ENCODE results near the gene GFPT1. TPM values are rescaled to one million over a fixed set of nuclear protein-coding genes. Genes with fewer than 3 reads are reported as not detected.

GFPT1 gene
- total RNA-seq, 5 donors from 2014 or later (not counting 1 experiment from before 2014, with no cell fraction given), result 14.9 to 22.1 (median 19.8) TPM

DNA sequence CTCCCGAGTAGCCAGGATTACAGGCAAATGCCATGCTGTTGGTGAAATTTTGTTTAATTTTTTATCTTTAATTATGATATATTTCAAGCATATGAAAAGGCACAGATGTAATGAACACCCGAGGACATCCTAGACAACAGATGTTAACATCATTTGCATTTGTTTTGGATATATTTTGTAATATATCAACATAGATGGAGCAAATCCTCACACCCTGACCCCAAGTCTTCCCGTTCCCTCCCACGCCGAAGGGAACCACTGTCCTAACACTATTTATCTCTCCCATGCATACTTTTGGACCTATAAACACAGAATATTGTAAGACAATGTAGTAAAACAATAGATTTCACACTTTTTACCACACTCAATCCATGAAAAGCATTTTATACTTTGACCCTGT, 99.5 kb downstream of the GFPT1 start:
- H3K27ac Mint-ChIP-seq, result no peak overlapping the region

GRCh38 chr2:69285379-69285894, 101.6 kb downstream of the GFPT1 start:
- Histone ChIP-seq H3K27ac (ENCODE audit: low read length) (no peak overlapping the region), H3K4me3 (ENCODE audit: control insufficient read depth in 1 of 2, extremely low read depth in 1 of 2, low read length in 1 of 2) (no peak overlapping the region), H3K9me3 (no peaks in the 10 kb centered on the region), H3K27me3 (replicated peaks in 1 of 2; ENCODE audit: control insufficient read depth in 2 of 2, extremely low read depth in 1 of 2, insufficient read depth in 2 of 2, low read length in 1 of 2) (peaks cover 2 to 3% of the 10 kb centered on the region in 2 experiments), H3K36me3 (ENCODE audit: control insufficient read depth in 2 of 2, extremely low read depth in 1 of 2, insufficient read depth in 1 of 2, low read length in 1 of 2) (no peaks in the 10 kb centered on the region), H3K4me1 (ENCODE audit: control insufficient read depth in 1 of 2, extremely low read depth in 1 of 2, insufficient read depth in 2 of 2, low read length in 2 of 2) (no peaks in the 10 kb centered on the region)
- POLR2A ChIA-PET, result no interaction called here
- Mint-ChIP-seq H3K4me3 (no peak overlapping the region), H3K9me3 (no peaks in the 10 kb centered on the region), H3K36me3 (no peaks in the 10 kb centered on the region), H3K27me3 (peaks cover 0 to 2% of the 10 kb centered on the region in 2 donors), H3K27ac (no peak overlapping the region), H3K4me1 (no peaks in the 10 kb centered on the region)
- WGBS (ENCODE audit: insufficient coverage), result 75% methylated on average over 2 of the region's 3 CpGs
- DNase-seq, result no peak
- ATAC-seq (replicated peaks in 1 of 4), result no peak
- CTCF ChIA-PET, result no interaction called here

More for the DNA sequence above, 99.5 kb downstream of the GFPT1 start:
- no peaks in the 10 kb centered on the region for H3K9me3 Mint-ChIP-seq
- H3K27me3 ChIP-seq (replicated peaks in 1 of 2; ENCODE audit: control insufficient read depth in 2 of 2, extremely low read depth in 1 of 2, insufficient read depth in 2 of 2, low read length in 1 of 2), result peaks cover 0 to 6% of the 10 kb centered on the region in 2 experiments
- DNase-seq (no peak), ATAC-seq (replicated peaks in 1 of 4) (no peak)
- ChIA-PET CTCF (interaction anchor here in 1 of 2 donors (0.7 kb wide), 1 partner anchor 16 kb away, joined by 3 read pairs; no protein-coding TSS in a partner anchor), POLR2A (no interaction called here)
- H3K4me3 Mint-ChIP-seq, result no peak overlapping the region
- peaks cover 0 to 7% of the 10 kb centered on the region in 2 donors for H3K27me3 Mint-ChIP-seq
- no peaks in the 10 kb centered on the region for H3K4me1 Mint-ChIP-seq
- H3K4me1 ChIP-seq (ENCODE audit: control insufficient read depth in 1 of 2, extremely low read depth in 1 of 2, insufficient read depth in 2 of 2, low read length in 2 of 2), result no peaks in the 10 kb centered on the region
- H3K36me3 Mint-ChIP-seq, result no peaks in the 10 kb centered on the region
- no peaks in the 10 kb centered on the region for H3K9me3 ChIP-seq
- no peak overlapping the region for H3K4me3 ChIP-seq (ENCODE audit: control insufficient read depth in 1 of 2, extremely low read depth in 1 of 2, low read length in 1 of 2)
- H3K27ac ChIP-seq (ENCODE audit: low read length), result no peak overlapping the region
- H3K36me3 ChIP-seq (ENCODE audit: control insufficient read depth in 2 of 2, extremely low read depth in 1 of 2, insufficient read depth in 1 of 2, low read length in 1 of 2), result no peaks in the 10 kb centered on the region
- no CpG with 5 or more reads among the region's 5 CpGs for WGBS (ENCODE audit: insufficient coverage)

GRCh38 chr2:69280796-69281412, 106.1 kb downstream of the GFPT1 start:
- Histone ChIP-seq H3K36me3 (ENCODE audit: control insufficient read depth in 2 of 2, extremely low read depth in 1 of 2, insufficient read depth in 1 of 2, low read length in 1 of 2) (no peaks in the 10 kb centered on the region), H3K27me3 (replicated peaks in 1 of 2; ENCODE audit: control insufficient read depth in 2 of 2, extremely low read depth in 1 of 2, insufficient read depth in 2 of 2, low read length in 1 of 2) (peaks cover 0 to 2% of the 10 kb centered on the region in 2 experiments), H3K4me1 (ENCODE audit: control insufficient read depth in 1 of 2, extremely low read depth in 1 of 2, insufficient read depth in 2 of 2, low read length in 2 of 2) (no peaks in the 10 kb centered on the region), H3K27ac (ENCODE audit: low read length) (no peak overlapping the region), H3K4me3 (ENCODE audit: control insufficient read depth in 1 of 2, extremely low read depth in 1 of 2, low read length in 1 of 2) (no peak overlapping the region), H3K9me3 (no peaks in the 10 kb centered on the region)
- Mint-ChIP-seq H3K27ac (no peak overlapping the region), H3K9me3 (no peaks in the 10 kb centered on the region), H3K27me3 (peaks cover 6 to 19% of the 10 kb centered on the region in 2 donors), H3K36me3 (no peaks in the 10 kb centered on the region), H3K4me3 (no peak overlapping the region), H3K4me1 (no peaks in the 10 kb centered on the region)
- ChIA-PET CTCF (no interaction called here), POLR2A (no interaction called here)
- no peak for DNase-seq
- 80% methylated on average over 1 of the region's 4 CpGs for WGBS (ENCODE audit: insufficient coverage)
- ATAC-seq (replicated peaks in 1 of 4), result no peak

- H3K4me3 Mint-ChIP-seq, result no peak overlapping the region
- DNase-seq (no peak), ATAC-seq (replicated peaks in 1 of 4) (no peak)
- no peak overlapping the region for H3K27ac ChIP-seq (ENCODE audit: low read length)
- no peaks in the 10 kb centered on the region for H3K9me3 Mint-ChIP-seq
- H3K36me3 ChIP-seq (ENCODE audit: control insufficient read depth in 2 of 2, extremely low read depth in 1 of 2, insufficient read depth in 1 of 2, low read length in 1 of 2), result no peaks in the 10 kb centered on the region
- H3K4me1 ChIP-seq (ENCODE audit: control insufficient read depth in 1 of 2, extremely low read depth in 1 of 2, insufficient read depth in 2 of 2, low read length in 2 of 2), result no peaks in the 10 kb centered on the region
- ChIA-PET CTCF (no interaction called here), POLR2A (no interaction called here)
- no peaks in the 10 kb centered on the region for H3K36me3 Mint-ChIP-seq
- H3K9me3 ChIP-seq, result no peaks in the 10 kb centered on the region
- H3K27me3 Mint-ChIP-seq, result peaks cover 14 to 27% of the 10 kb centered on the region in 2 donors
- no peak overlapping the region for H3K27ac Mint-ChIP-seq
- H3K4me1 Mint-ChIP-seq, result no peaks in the 10 kb centered on the region
- no peak overlapping the region for H3K4me3 ChIP-seq (ENCODE audit: control insufficient read depth in 1 of 2, extremely low read depth in 1 of 2, low read length in 1 of 2)
- 95% methylated on average over 3 of the region's 9 CpGs for WGBS (ENCODE audit: insufficient coverage)
- H3K27me3 ChIP-seq (replicated peaks in 1 of 2; ENCODE audit: control insufficient read depth in 2 of 2, extremely low read depth in 1 of 2, insufficient read depth in 2 of 2, low read length in 1 of 2), result peaks cover 0 to 2% of the 10 kb centered on the region in 2 experiments
Observed at GRCh38 chr2:69279931-69280681, 106.9 kb downstream of the GFPT1 start.

- CTCF ChIA-PET, result no interaction called here
- Histone ChIP-seq H3K4me1 (ENCODE audit: control insufficient read depth in 1 of 2, extremely low read depth in 1 of 2, insufficient read depth in 2 of 2, low read length in 2 of 2) (no peaks in the 10 kb centered on the region), H3K36me3 (ENCODE audit: control insufficient read depth in 2 of 2, extremely low read depth in 1 of 2, insufficient read depth in 1 of 2, low read length in 1 of 2) (no peaks in the 10 kb centered on the region), H3K27me3 (replicated peaks in 1 of 2; ENCODE audit: control insufficient read depth in 2 of 2, extremely low read depth in 1 of 2, insufficient read depth in 2 of 2, low read length in 1 of 2) (peaks cover 0 to 2% of the 10 kb centered on the region in 2 experiments), H3K27ac (ENCODE audit: low read length) (no peak overlapping the region), H3K9me3 (no peaks in the 10 kb centered on the region), H3K4me3 (ENCODE audit: control insufficient read depth in 1 of 2, extremely low read depth in 1 of 2, low read length in 1 of 2) (no peak overlapping the region)
- WGBS (ENCODE audit: insufficient coverage), result no CpG with 5 or more reads among the region's 2 CpGs
- no peak for ATAC-seq (replicated peaks in 1 of 4)
- POLR2A ChIA-PET, result no interaction called here
- Mint-ChIP-seq H3K4me1 (no peaks in the 10 kb centered on the region), H3K4me3 (no peak overlapping the region), H3K36me3 (no peaks in the 10 kb centered on the region), H3K27ac (no peak overlapping the region), H3K27me3 (peaks cover 18 to 32% of the 10 kb centered on the region in 2 donors), H3K9me3 (no peaks in the 10 kb centered on the region)
- no peak for DNase-seq
Observed at GRCh38 chr2:69279211-69279610, 107.8 kb downstream of the GFPT1 start.

- Mint-ChIP-seq H3K27ac (no peak overlapping the region), H3K9me3 (no peaks in the 10 kb centered on the region), H3K36me3 (no peaks in the 10 kb centered on the region), H3K4me3 (no peak overlapping the region), H3K4me1 (no peaks in the 10 kb centered on the region), H3K27me3 (peaks cover 27 to 39% of the 10 kb centered on the region in 2 donors)
- Histone ChIP-seq H3K9me3 (no peaks in the 10 kb centered on the region), H3K36me3 (ENCODE audit: control insufficient read depth in 2 of 2, extremely low read depth in 1 of 2, insufficient read depth in 1 of 2, low read length in 1 of 2) (no peaks in the 10 kb centered on the region), H3K4me3 (ENCODE audit: control insufficient read depth in 1 of 2, extremely low read depth in 1 of 2, low read length in 1 of 2) (no peak overlapping the region), H3K4me1 (ENCODE audit: control insufficient read depth in 1 of 2, extremely low read depth in 1 of 2, insufficient read depth in 2 of 2, low read length in 2 of 2) (no peaks in the 10 kb centered on the region), H3K27me3 (replicated peaks in 1 of 2; ENCODE audit: control insufficient read depth in 2 of 2, extremely low read depth in 1 of 2, insufficient read depth in 2 of 2, low read length in 1 of 2) (peaks cover 1 to 2% of the 10 kb centered on the region in 2 experiments), H3K27ac (ENCODE audit: low read length) (no peak overlapping the region)
- DNase-seq, result no peak
- ATAC-seq (replicated peaks in 1 of 4), result no peak
- POLR2A ChIA-PET, result no interaction called here
- WGBS (ENCODE audit: insufficient coverage), result no CpG with 5 or more reads among the region's 5 CpGs
- CTCF ChIA-PET, result interaction anchor here in 1 of 2 donors (0.7 kb wide), 1 partner anchor 13 kb away, joined by 4 read pairs; no protein-coding TSS in a partner anchor
Observed at GRCh38 chr2:69278366-69278765, 108.7 kb downstream of the GFPT1 start.

Measured in T-cell (primary cell).